GM19468 (cell line): Measurements from ENCODE around the gene EIF3L.
"Not testable (repeated sequence)": the region's sequence is repeated elsewhere in the genome, so short reads cannot be mapped to it uniquely, and the experiment has no call there.

Experiments
- ATAC-seq: cut with Tn5 transposase; IDR thresholded peaks from one replicate; pipeline ENCODE4 v1.9.1; 2021; ENCODE audit warnings: mild to moderate bottlenecking, moderate library complexity, moderate number of reproducible peaks; ENCODE audit not compliant: unreplicated experiment; ENCODE audit errors: extremely low read depth

Gene EIF3L

GRCh38 chr22:37849089-37849751 is at the start of gene EIF3L:
TSS of gene EIF3L (plus strand) at chr22:37849419. CDS start at chr22:37849450, 31 bp downstream.
- peak; percentile 43 for ATAC-seq

- not testable (repeated sequence) for ATAC-seq
Observed at GRCh38 chr22:37799979-37800378, 49.2 kb upstream of the EIF3L start.

GRCh38 chr22:37801946-37802309 is 47.3 kb upstream of the EIF3L start:
- no peak for ATAC-seq

- no peak for ATAC-seq
Observed at GRCh38 chr22:37802310-37803194, 46.7 kb upstream of the EIF3L start.

- no peak for ATAC-seq
Observed at GRCh38 chr22:37803195-37803638, 46.0 kb upstream of the EIF3L start.

GRCh38 chr22:37803639-37804351 is 45.4 kb upstream of the EIF3L start:
- ATAC-seq, result no peak

GRCh38 chr22:37804352-37804880 is 44.8 kb upstream of the EIF3L start:
- no peak for ATAC-seq

- ATAC-seq, result no peak
Observed at GRCh38 chr22:37804881-37805809, 44.1 kb upstream of the EIF3L start.

GRCh38 chr22:37805810-37806277 is 43.4 kb upstream of the EIF3L start:
- no peak for ATAC-seq

- ATAC-seq, result no peak
Observed at GRCh38 chr22:37806409-37807333, 42.5 kb upstream of the EIF3L start.

GRCh38 chr22:37807410-37808293 is 41.6 kb upstream of the EIF3L start, which contains the start of gene GCAT:
TSS of gene GCAT (plus strand) at chr22:37807934. CDS start at chr22:37807968, 34 bp downstream.
- peak; percentile 14 for ATAC-seq

- ATAC-seq, result no peak
Observed at GRCh38 chr22:37808294-37808657, 40.9 kb upstream of the EIF3L start.

GRCh38 chr22:37809672-37810333 is 39.4 kb upstream of the EIF3L start:
- ATAC-seq, result no peak

- no peak for ATAC-seq
Observed at GRCh38 chr22:37811867-37812266, 37.4 kb upstream of the EIF3L start.

- ATAC-seq, result no peak
Observed at GRCh38 chr22:37812869-37813678, 36.1 kb upstream of the EIF3L start.

GRCh38 chr22:37815593-37815992 is 33.6 kb upstream of the EIF3L start:
- no peak for ATAC-seq
